ENCODE measurements around the gene CCSER2.
"Not testable (repeated sequence)": the region's sequence is repeated elsewhere in the genome, so short reads cannot be mapped to it uniquely, and the experiment has no call there.

CCSER2 gene

GRCh38 chr10:84343831-84344230 is 15.4 kb downstream of the CCSER2 start:
- TF ChIP-seq, protein P1, sequence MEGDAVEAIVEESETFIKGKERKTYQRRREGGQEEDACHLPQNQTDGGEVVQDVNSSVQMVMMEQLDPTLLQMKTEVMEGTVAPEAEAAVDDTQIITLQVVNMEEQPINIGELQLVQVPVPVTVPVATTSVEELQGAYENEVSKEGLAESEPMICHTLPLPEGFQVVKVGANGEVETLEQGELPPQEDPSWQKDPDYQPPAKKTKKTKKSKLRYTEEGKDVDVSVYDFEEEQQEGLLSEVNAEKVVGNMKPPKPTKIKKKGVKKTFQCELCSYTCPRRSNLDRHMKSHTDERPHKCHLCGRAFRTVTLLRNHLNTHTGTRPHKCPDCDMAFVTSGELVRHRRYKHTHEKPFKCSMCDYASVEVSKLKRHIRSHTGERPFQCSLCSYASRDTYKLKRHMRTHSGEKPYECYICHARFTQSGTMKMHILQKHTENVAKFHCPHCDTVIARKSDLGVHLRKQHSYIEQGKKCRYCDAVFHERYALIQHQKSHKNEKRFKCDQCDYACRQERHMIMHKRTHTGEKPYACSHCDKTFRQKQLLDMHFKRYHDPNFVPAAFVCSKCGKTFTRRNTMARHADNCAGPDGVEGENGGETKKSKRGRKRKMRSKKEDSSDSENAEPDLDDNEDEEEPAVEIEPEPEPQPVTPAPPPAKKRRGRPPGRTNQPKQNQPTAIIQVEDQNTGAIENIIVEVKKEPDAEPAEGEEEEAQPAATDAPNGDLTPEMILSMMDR (IDR thresholded peaks at IDR 0.05; ENCODE audit: insufficient read depth, low read depth, low read length, missing control alignments): no peak
- no peak for DNase-seq (ENCODE audit: low read depth)
- H3K4me3 ChIP-seq (ENCODE audit: low read depth, low read length): no peak overlapping the region

DNA sequence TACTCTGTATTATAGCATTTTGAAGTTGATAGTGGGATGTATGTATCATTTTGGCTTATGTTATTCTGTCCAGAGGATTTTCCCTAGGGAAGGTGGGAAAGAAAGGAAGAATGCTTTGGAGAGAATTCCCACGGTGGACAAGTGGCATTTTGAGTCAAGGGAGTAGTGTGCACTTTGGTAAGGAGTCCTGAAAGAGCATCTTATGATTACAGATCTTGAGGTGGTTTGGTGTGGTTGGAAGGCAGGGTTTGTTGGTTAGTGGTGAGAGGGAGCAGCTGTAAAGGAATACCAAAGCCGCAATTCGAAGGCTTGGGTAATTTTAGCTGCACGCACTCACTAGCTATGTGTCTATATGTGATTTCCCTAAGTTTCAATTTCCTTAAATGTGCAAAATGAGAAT is 16.1 kb downstream of the CCSER2 start:
- H3K4me3 ChIP-seq (ENCODE audit: low read depth, low read length): no peak overlapping the region
- TF ChIP-seq, protein P1 (IDR thresholded peaks at IDR 0.05; ENCODE audit: insufficient read depth, low read depth, low read length, missing control alignments): no peak
- no peak for DNase-seq (ENCODE audit: low read depth)

GRCh38 chr10:84347575-84348002 is 19.2 kb downstream of the CCSER2 start:
- not testable (repeated sequence) for DNase-seq (ENCODE audit: low read depth); H3K4me3 ChIP-seq (ENCODE audit: low read depth, low read length)

- no peak overlapping the region for H3K4me3 ChIP-seq (ENCODE audit: low read depth, low read length)
- TF ChIP-seq, protein P1 (IDR thresholded peaks at IDR 0.05; ENCODE audit: insufficient read depth, low read depth, low read length, missing control alignments): no peak
- DNase-seq (ENCODE audit: low read depth): no peak
Observed at GRCh38 chr10:84348447-84348846, 20.1 kb downstream of the CCSER2 start.

DNA sequence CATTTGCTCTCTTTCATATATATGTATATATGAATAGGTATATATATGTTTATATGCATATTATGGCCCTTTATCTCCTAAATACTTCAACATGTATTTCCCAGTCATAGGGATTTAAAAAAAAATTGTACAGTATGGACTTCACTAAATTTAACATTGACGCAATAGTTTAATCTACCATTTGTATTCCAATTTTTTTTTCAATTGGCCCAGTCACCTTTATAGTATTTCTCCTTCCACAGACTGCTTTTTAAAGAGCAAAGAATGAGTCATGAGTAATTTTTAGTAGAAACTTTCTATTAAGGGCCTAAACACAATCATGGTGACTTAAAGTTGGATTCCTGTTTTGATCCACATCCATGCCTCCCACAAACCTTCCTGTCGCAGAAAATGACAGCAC is 20.5 kb downstream of the CCSER2 start:
- TF ChIP-seq, protein P1 (IDR thresholded peaks at IDR 0.05; ENCODE audit: insufficient read depth, low read depth, low read length, missing control alignments): no peak
- no peak overlapping the region for H3K4me3 ChIP-seq (ENCODE audit: low read depth, low read length)
- no peak for DNase-seq (ENCODE audit: low read depth)

DNA sequence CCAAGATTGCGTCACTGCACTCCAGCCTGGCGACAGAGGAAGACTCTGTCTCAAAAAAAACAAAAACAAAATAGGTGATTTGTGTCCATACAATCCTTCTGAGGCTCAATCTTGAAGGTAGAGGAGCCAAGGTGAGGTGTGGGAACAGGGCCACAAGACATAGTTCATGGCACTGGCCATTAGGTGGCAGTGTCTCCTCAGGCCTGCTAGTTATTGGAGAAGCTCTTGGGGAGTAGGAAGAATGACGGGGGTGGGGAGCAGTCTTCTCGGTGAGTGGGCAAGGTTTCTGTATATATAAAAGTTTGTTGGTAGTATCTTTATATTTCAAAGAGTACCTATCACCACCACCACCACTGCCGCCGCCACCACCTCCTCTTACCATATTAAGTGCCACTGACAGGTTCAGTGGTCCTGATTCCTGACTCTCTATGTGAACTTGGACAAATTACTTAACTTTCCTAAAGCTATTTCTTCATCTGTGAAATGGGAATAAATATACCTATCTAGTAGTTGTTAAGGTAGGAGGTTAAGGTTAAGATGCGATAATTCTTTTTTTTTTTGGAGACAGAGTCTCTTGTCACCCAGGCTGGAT is 24.0 kb downstream of the CCSER2 start:
- H3K4me3 ChIP-seq (ENCODE audit: low read depth, low read length): no peak overlapping the region
- TF ChIP-seq, protein P1 (IDR thresholded peaks at IDR 0.05; ENCODE audit: insufficient read depth, low read depth, low read length, missing control alignments): peak; percentile 91
- peak; percentile 66 for DNase-seq (ENCODE audit: low read depth)

GRCh38 chr10:84353052-84353803 is 24.8 kb downstream of the CCSER2 start:
- no peak for DNase-seq (ENCODE audit: low read depth)
- TF ChIP-seq, protein P1 (IDR thresholded peaks at IDR 0.05; ENCODE audit: insufficient read depth, low read depth, low read length, missing control alignments): no peak
- no peak overlapping the region for H3K4me3 ChIP-seq (ENCODE audit: low read depth, low read length)

Measured in GM12865 (cell line).